Chondrocyte (in vitro differentiated cells): Measurements from ENCODE around the gene CIROP. TPM values are rescaled to one million over a fixed set of nuclear protein-coding genes. Genes with fewer than 3 reads are reported as not detected.

Experiments
- total RNA-seq: library from RNA; stranded (reverse); gene quantifications from 3 replicates; pipeline ENCODE4 v1.2.1, GENCODE V29; 2021

CIROP gene
- total RNA-seq, 1 donor from 2014 or later: not detected

Other genes with a start within 250 kb of the CIROP start
- 124 to 168 TPM (median 167 TPM) in 3 replicates for gene LRP10, start 233.2 kb downstream of the CIROP start, total RNA-seq
- 0.10 TPM in 1 of 3 replicates, not detected in the others for gene REM2, start 221.8 kb downstream of the CIROP start, total RNA-seq
- 51.3 to 72.0 TPM (median 53.1 TPM) in 3 replicates for gene RBM23, start 185.8 kb downstream of the CIROP start, total RNA-seq
- 42.0 to 59.5 TPM (median 50.4 TPM) in 3 replicates for gene PRMT5, start 175.6 kb downstream of the CIROP start, total RNA-seq
- gene HAUS4, start 147.9 kb downstream of the CIROP start, total RNA-seq: 27.6 to 35.2 TPM (median 29.3 TPM) in 3 replicates
- 56.5 to 124 TPM (median 124 TPM) in 3 replicates for gene AJUBA, start 122.4 kb downstream of the CIROP start, total RNA-seq
- 6.0 to 7.6 TPM (median 6.0 TPM) in 3 replicates for gene C14orf93, start 94.8 kb downstream of the CIROP start, total RNA-seq
- gene PSMB5, start 70.1 kb downstream of the CIROP start, total RNA-seq: 151 to 207 TPM (median 172 TPM) in 3 replicates
- gene PSMB11, start 62.8 kb downstream of the CIROP start, total RNA-seq: not detected in 3 replicates
- 9.3 to 10.6 TPM (median 10.2 TPM) in 3 replicates for gene CDH24, start 47.5 kb downstream of the CIROP start, total RNA-seq
- gene ACIN1, start 9.9 kb downstream of the CIROP start, total RNA-seq: 129 to 169 TPM (median 137 TPM) in 3 replicates
- gene C14orf119, start 9.5 kb downstream of the CIROP start, total RNA-seq: 51.0 to 56.8 TPM (median 52.5 TPM) in 3 replicates
- gene CEBPE, start 14.3 kb upstream of the CIROP start, total RNA-seq: not detected in 3 replicates
- gene SLC7A8, start 78.7 kb upstream of the CIROP start, total RNA-seq: 0.31 to 0.89 TPM (median 0.45 TPM) in 3 replicates
- gene RNF212B, start 132.9 kb upstream of the CIROP start, total RNA-seq: not detected in 3 replicates
- gene HOMEZ, start 181.1 kb upstream of the CIROP start, total RNA-seq: 7.3 to 8.2 TPM (median 7.6 TPM) in 3 replicates
- gene PPP1R3E, start 197.9 kb upstream of the CIROP start, total RNA-seq: 11.0 to 20.7 TPM (median 11.2 TPM) in 3 replicates
- 21.8 to 34.2 TPM (median 25.9 TPM) in 3 replicates for gene BCL2L2, start 201.8 kb upstream of the CIROP start, total RNA-seq
- gene PABPN1, start 216.5 kb upstream of the CIROP start, total RNA-seq: 135 to 182 TPM (median 136 TPM) in 3 replicates
- gene SLC22A17, start 247.9 kb upstream of the CIROP start, total RNA-seq: 40.3 to 63.9 TPM (median 44.0 TPM) in 3 replicates